PFSK-1 (cell line): ENCODE results near the gene SIL1.

Source experiments
- POLR2AphosphoS5 ChIP-seq: IDR thresholded peaks from 2 replicates; pipeline ENCODE4 v1.6.1; 2012; ENCODE audit warnings: low read depth, mild to moderate bottlenecking, control low read depth, low read length, moderate library complexity
- REST ChIP-seq, 2 experiments: IDR thresholded peaks; 2 replicates each; pipeline versions ENCODE4 v1.6.1 to v1.8.0; 2011 to 2012; ENCODE audit warnings: low read depth in 2 of 2, low read length in 2 of 2, control low read depth in 1 of 2, inconsistent platforms in 1 of 2, mild to moderate bottlenecking in 1 of 2, moderate library complexity in 1 of 2; ENCODE audit not compliant: insufficient read depth in 1 of 2

GRCh38 chr5:138926257-138926656 lies 271.9 kb downstream of the SIL1 start:
- TF ChIP-seq POLR2AphosphoS5 (no peak), REST (IDR thresholded peaks at IDR 0.05; ENCODE audit: insufficient read depth in 1 of 2, low read depth in 2 of 2, low read length in 2 of 2) (no peak)
